DMS79 (cell line): ENCODE data around the gene GNA14.
A peak's percentile ranks its signal among the peaks of the same experiment; 100 is the strongest.
"Not testable (repeated sequence)": the region's sequence is repeated elsewhere in the genome, so short reads cannot be mapped to it uniquely, and the experiment has no call there.

ENCODE experiments used
- DNase-seq: peaks from one replicate; lab custom pipeline; 2025; lab: John Stamatoyannopoulos, UW

The GNA14 gene

GRCh38 chr9:77534376-77535057 lies 113.6 kb downstream of the GNA14 start:
- DNase-seq: no peak

- DNase-seq: no peak
Measured at GRCh38 chr9:77533671-77534070, 114.5 kb downstream of the GNA14 start.

- DNase-seq: no peak
Measured at GRCh38 chr9:77532607-77533006, 115.5 kb downstream of the GNA14 start.

- no peak for DNase-seq
Measured at GRCh38 chr9:77531400-77531799, 116.7 kb downstream of the GNA14 start.

GRCh38 chr9:77523891-77524290 lies 124.2 kb downstream of the GNA14 start:
- no peak for DNase-seq

- no peak for DNase-seq
Measured at GRCh38 chr9:77521091-77521490, 127.0 kb downstream of the GNA14 start.

GRCh38 chr9:77518688-77519087 lies 129.4 kb downstream of the GNA14 start:
- DNase-seq: no peak

- no peak for DNase-seq
Measured at GRCh38 chr9:77516781-77517180, 131.3 kb downstream of the GNA14 start.

- DNase-seq: no peak
Measured at GRCh38 chr9:77514886-77515711, 133.0 kb downstream of the GNA14 start.

GRCh38 chr9:77513457-77513856 lies 134.7 kb downstream of the GNA14 start:
- DNase-seq: no peak

- DNase-seq: no peak
Measured at GRCh38 chr9:77512876-77513275, 135.2 kb downstream of the GNA14 start.

- DNase-seq: no peak
Measured at GRCh38 chr9:77511525-77511924, 136.6 kb downstream of the GNA14 start.

- DNase-seq: no peak
Measured at GRCh38 chr9:77510666-77511065, 137.5 kb downstream of the GNA14 start.

- DNase-seq: no peak
Measured at GRCh38 chr9:77508396-77508795, 139.7 kb downstream of the GNA14 start.

GRCh38 chr9:77507212-77507961 lies 140.7 kb downstream of the GNA14 start:
- DNase-seq: no peak

- DNase-seq: no peak
Measured at GRCh38 chr9:77505232-77505631, 142.9 kb downstream of the GNA14 start.

GRCh38 chr9:77502568-77502967 lies 145.6 kb downstream of the GNA14 start:
- DNase-seq: no peak

GRCh38 chr9:77498891-77499290 lies 149.2 kb downstream of the GNA14 start:
- no peak for DNase-seq

GRCh38 chr9:77497322-77498198 lies 150.6 kb downstream of the GNA14 start:
- DNase-seq: no peak

GRCh38 chr9:77495834-77496671 lies 152.1 kb downstream of the GNA14 start:
- peak; percentile 62 for DNase-seq

- not testable (repeated sequence) for DNase-seq
Measured at GRCh38 chr9:77490279-77490678, 157.8 kb downstream of the GNA14 start.
